ENCODE data around the gene MALT1. TPM values are rescaled to one million over a fixed set of nuclear protein-coding genes. Genes with fewer than 3 reads are reported as not detected.

MALT1 gene
- total and polyA plus RNA-seq, 2 donors from 2014 or later, result 10.4 to 39.4 TPM

DNA sequence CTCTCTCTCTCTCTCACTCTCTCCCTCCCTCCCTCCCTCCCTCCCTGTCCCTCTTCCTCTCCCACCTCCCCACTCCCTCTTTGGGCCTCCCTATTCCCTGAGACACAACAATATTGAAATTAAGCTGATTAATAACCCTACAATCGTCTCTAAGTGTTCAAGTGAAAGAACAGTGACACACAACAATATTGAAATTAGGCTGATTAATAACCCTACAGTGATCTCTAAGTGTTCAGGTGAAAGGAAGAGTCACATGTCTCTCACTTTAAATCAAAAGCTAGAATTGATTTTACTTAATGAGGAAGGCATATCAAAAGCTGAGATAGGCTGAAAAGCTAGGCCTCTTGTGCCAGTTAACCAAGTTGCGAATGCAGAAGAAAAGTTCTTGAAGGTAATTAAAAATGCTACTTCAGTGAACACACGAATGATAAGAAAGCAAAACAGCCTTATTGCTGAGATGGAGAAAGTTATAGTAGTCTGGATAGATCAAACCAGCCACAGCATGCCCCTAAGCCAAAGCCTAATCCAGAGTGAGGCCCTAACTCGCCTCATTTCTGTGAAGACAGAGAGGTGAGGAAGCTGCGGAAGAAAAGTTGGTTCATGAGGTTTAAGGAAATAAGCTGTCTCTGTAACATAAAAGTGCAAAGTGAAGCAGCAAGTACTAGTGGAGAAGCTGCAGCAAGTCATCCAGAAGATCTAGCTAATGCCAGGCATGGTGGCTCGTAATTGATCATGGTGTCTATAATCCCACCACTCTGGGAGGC is 21.3 kb downstream of the MALT1 start:
- H3K4me3 ChIP-seq (ENCODE audit: low read length in 3 of 3), result no peak overlapping the region
- no peaks in the 10 kb centered on the region for H3K9me3 ChIP-seq (ENCODE audit: control insufficient read depth in 2 of 3, insufficient read depth in 1 of 3, low read length in 3 of 3)
- H3K9ac ChIP-seq (ENCODE audit: low read length in 3 of 3), result no peak overlapping the region
- intact Hi-C loops (cut with DNase I), result no loop called here
- TF ChIP-seq, protein P1, sequence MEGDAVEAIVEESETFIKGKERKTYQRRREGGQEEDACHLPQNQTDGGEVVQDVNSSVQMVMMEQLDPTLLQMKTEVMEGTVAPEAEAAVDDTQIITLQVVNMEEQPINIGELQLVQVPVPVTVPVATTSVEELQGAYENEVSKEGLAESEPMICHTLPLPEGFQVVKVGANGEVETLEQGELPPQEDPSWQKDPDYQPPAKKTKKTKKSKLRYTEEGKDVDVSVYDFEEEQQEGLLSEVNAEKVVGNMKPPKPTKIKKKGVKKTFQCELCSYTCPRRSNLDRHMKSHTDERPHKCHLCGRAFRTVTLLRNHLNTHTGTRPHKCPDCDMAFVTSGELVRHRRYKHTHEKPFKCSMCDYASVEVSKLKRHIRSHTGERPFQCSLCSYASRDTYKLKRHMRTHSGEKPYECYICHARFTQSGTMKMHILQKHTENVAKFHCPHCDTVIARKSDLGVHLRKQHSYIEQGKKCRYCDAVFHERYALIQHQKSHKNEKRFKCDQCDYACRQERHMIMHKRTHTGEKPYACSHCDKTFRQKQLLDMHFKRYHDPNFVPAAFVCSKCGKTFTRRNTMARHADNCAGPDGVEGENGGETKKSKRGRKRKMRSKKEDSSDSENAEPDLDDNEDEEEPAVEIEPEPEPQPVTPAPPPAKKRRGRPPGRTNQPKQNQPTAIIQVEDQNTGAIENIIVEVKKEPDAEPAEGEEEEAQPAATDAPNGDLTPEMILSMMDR (IDR thresholded peaks at IDR 0.05; ENCODE audit: borderline replicate concordance, extremely low read depth, insufficient read depth), result no peak
- FAIRE-seq, result no peak
- H3K4me1 ChIP-seq (ENCODE audit: control insufficient read depth in 2 of 3, insufficient read depth in 2 of 3, low read depth in 1 of 3, low read length in 3 of 3), result no peaks in the 10 kb centered on the region
- no peak overlapping the region for H3K27ac ChIP-seq (ENCODE audit: low read depth in 2 of 2, low read length in 2 of 2)
- no peaks in the 10 kb centered on the region for H3K27me3 ChIP-seq (ENCODE audit: control insufficient read depth, insufficient read depth, low read length)
- H3K36me3 ChIP-seq (ENCODE audit: control insufficient read depth in 2 of 3, insufficient read depth in 3 of 3, low read length in 3 of 3), result peaks cover 0 to 3% (median 0%) of the 10 kb centered on the region in 3 donors
- DNase-seq, result no peak

DNA sequence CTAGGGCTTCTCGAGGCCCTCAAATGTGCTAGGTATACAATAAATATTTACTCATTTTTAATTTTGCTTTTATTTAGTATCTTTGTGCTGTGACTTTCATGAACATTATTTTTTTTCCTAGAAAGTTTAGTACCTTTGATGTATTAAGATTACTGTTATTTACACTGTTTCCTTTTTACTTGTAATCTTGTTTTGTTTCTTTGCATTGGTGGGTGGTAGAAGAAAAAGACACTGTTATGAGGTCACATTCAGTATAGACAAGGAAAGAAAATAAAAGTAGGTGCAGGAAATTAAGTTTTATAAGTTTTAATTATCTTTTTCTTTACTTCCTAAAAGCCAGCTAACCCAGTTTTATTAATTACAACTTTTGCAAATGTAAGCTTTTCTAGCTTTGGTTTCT is 23.0 kb downstream of the MALT1 start:
- H3K9me3 ChIP-seq (ENCODE audit: control insufficient read depth in 2 of 3, insufficient read depth in 1 of 3, low read length in 3 of 3), result no peaks in the 10 kb centered on the region

DNA sequence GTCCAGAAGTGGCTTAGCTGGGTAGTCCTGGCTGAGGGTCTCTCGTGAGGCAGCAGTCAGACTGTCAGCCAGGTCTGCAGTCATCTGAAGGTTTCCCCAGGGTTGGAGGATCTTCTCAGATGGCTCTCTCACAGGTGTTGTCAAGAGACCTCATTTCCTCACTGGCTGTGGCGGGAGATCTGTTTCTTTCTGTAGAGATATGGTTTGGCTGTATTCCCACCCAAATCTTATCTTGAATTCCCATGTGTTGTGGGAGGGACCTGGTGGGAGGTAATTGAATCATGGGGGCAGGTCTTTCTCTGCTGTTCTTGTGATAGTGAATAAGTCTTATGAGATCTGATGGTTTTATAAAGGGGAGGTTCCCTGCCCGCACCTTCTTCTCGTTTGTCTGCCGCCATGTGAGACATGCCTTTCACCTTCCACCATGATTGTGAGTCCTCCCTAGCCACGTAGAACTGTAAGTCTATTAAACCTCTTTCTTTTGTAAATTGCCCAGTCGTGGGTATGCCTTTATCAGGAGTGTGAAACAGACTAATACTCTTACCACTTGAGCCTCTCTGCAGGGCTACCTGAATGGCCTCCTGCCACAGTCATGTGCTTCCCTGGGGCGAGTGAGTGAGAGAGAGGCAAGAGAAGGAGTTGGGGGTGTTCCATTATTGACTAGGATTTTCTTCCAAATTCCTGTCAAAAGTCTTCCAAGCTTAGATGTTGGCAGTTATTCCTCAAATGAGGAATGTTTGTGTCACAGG is 23.6 kb downstream of the MALT1 start:
- no peaks in the 10 kb centered on the region for H3K9me3 ChIP-seq (ENCODE audit: control insufficient read depth in 2 of 3, insufficient read depth in 1 of 3, low read length in 3 of 3)
- no peak overlapping the region for H3K27ac ChIP-seq (ENCODE audit: low read depth in 2 of 2, low read length in 2 of 2)
- FAIRE-seq (no peak), DNase-seq (no peak)
- no peak overlapping the region for H3K4me3 ChIP-seq (ENCODE audit: low read length in 3 of 3)
- peaks cover 0 to 3% (median 2%) of the 10 kb centered on the region in 3 donors for H3K36me3 ChIP-seq (ENCODE audit: control insufficient read depth in 2 of 3, insufficient read depth in 3 of 3, low read length in 3 of 3)
- intact Hi-C loops (cut with DNase I), result no loop called here
- H3K4me1 ChIP-seq (ENCODE audit: control insufficient read depth in 2 of 3, insufficient read depth in 2 of 3, low read depth in 1 of 3, low read length in 3 of 3), result no peaks in the 10 kb centered on the region
- H3K27me3 ChIP-seq (ENCODE audit: control insufficient read depth, insufficient read depth, low read length), result no peaks in the 10 kb centered on the region
- TF ChIP-seq, protein P1 (IDR thresholded peaks at IDR 0.05; ENCODE audit: borderline replicate concordance, extremely low read depth, insufficient read depth), result no peak
- H3K9ac ChIP-seq (ENCODE audit: low read length in 3 of 3), result no peak overlapping the region

More for the DNA sequence above, 23.0 kb downstream of the MALT1 start:
- Histone ChIP-seq H3K4me3 (ENCODE audit: low read length in 3 of 3) (no peak overlapping the region), H3K27ac (ENCODE audit: low read depth in 2 of 2, low read length in 2 of 2) (no peak overlapping the region), H3K36me3 (ENCODE audit: control insufficient read depth in 2 of 3, insufficient read depth in 3 of 3, low read length in 3 of 3) (peaks cover 0 to 3% (median 2%) of the 10 kb centered on the region in 3 donors), H3K4me1 (ENCODE audit: control insufficient read depth in 2 of 3, insufficient read depth in 2 of 3, low read depth in 1 of 3, low read length in 3 of 3) (no peaks in the 10 kb centered on the region), H3K27me3 (ENCODE audit: control insufficient read depth, insufficient read depth, low read length) (no peaks in the 10 kb centered on the region), H3K9ac (ENCODE audit: low read length in 3 of 3) (no peak overlapping the region)
- intact Hi-C loops (cut with DNase I), result no loop called here
- DNase-seq (no peak), FAIRE-seq (no peak)
- TF ChIP-seq, protein P1 (IDR thresholded peaks at IDR 0.05; ENCODE audit: borderline replicate concordance, extremely low read depth, insufficient read depth), result no peak
